OCI-LY1 (cell line): ENCODE data around the gene DIAPH3.

Source experiments
- CTCF ChIP-seq: fragments of 200-600 bp; sonication (generic), shearing (Covaris generic); IDR thresholded peaks from 2 replicates; pipeline ENCODE4 v1.5.1; 2017; ENCODE audit warnings: mild to moderate bottlenecking, antibody characterized with exemption, low read length, moderate library complexity, mixed read lengths
- EZH2 ChIP-seq: fragments of 200-600 bp; sonication (generic), shearing (Covaris generic); IDR thresholded peaks from 2 replicates; pipeline ENCODE4 v1.8.0; 2017; ENCODE audit warnings: borderline replicate concordance, mixed run types, mild to moderate bottlenecking, antibody characterized with exemption, low read length, moderate library complexity, mixed read lengths

- TF ChIP-seq CTCF (no peak), EZH2 (no peak)
These were observed 290.4 kb downstream of the DIAPH3 start for GRCh38 chr13:59873309-59873708.
